GM23338 (cell line): Measurements from ENCODE around the gene SCIN. TPM values are rescaled to one million over a fixed set of nuclear protein-coding genes. Genes with fewer than 3 reads are reported as not detected.

Experiments used
- ATAC-seq: fragments of 200-7000 bp; cut with Tn5 transposase; 3 replicates; pipeline ENCODE4 v1.9.1; 2020
- DNase-seq: peaks from one replicate; pipeline ENCODE4 v3.0.0-alpha.2; 2015; ENCODE audit warnings: low spot score
- H2AFZ ChIP-seq: fragments of 200-600 bp; sonication (generic); 2 replicates; pipeline ENCODE4 v1.8.0; 2016; ENCODE audit warnings: antibody characterized with exemption, mild to moderate bottlenecking, moderate library complexity
- H3F3A ChIP-seq: fragments of 200-600 bp; sonication (generic); replicated peaks from 2 replicates; pipeline ENCODE4 v1.8.0; 2017; ENCODE audit warnings: antibody characterized with exemption, mixed run types, low read depth
- H3K27ac ChIP-seq: fragments of 200-600 bp; sonication (generic); 2 replicates; pipeline ENCODE4 v1.6.1; 2016; ENCODE audit warnings: low read depth
- H3K27me3 ChIP-seq: fragments of 200-600 bp; sonication (generic); 2 replicates; pipeline ENCODE4 v1.8.0; 2016; ENCODE audit warnings: mild to moderate bottlenecking, mixed run types, moderate library complexity; ENCODE audit not compliant: insufficient read depth
- H3K36me3 ChIP-seq: fragments of 200-600 bp; sonication (generic); 2 replicates; pipeline ENCODE4 v1.8.0; 2016; ENCODE audit warnings: mild to moderate bottlenecking; ENCODE audit not compliant: insufficient read depth
- H3K4me1 ChIP-seq: fragments of 200-600 bp; sonication (generic); 2 replicates; pipeline ENCODE4 v1.8.0; 2016; ENCODE audit warnings: mild to moderate bottlenecking, moderate library complexity; ENCODE audit not compliant: insufficient read depth
- H3K4me2 ChIP-seq: fragments of 200-600 bp; sonication (generic); 2 replicates; pipeline ENCODE4 v1.7.1; 2017; ENCODE audit warnings: mixed run types
- H3K4me3 ChIP-seq: fragments of 200-600 bp; sonication (generic); 2 replicates; pipeline ENCODE4 v1.6.1; 2016; ENCODE audit warnings: mixed run types
- H3K79me2 ChIP-seq: fragments of 200-600 bp; sonication (generic); replicated peaks from 2 replicates; pipeline ENCODE4 v1.8.0; 2017; ENCODE audit warnings: mild to moderate bottlenecking; ENCODE audit not compliant: insufficient read depth
- H3K9me2 ChIP-seq: fragments of 200-600 bp; sonication (generic); 2 replicates; pipeline ENCODE4 v1.8.0; 2017; ENCODE audit not compliant: insufficient read depth
- H4K20me1 ChIP-seq: fragments of 200-600 bp; sonication (generic); replicated peaks from 2 replicates; pipeline ENCODE4 v1.8.0; 2017; ENCODE audit warnings: mild to moderate bottlenecking; ENCODE audit not compliant: insufficient read depth
- H3K27ac Mint-ChIP-seq: 2 replicates; pipeline ENCODE4 v1.8.0; 2020; ENCODE audit warnings: inconsistent platforms, mild to moderate bottlenecking, moderate library complexity, mixed read lengths
- H3K27me3 Mint-ChIP-seq: 3 replicates; pipeline ENCODE4 v1.8.0; 2022; ENCODE audit warnings: low read depth, mild to moderate bottlenecking, moderate library complexity, mixed read lengths, inconsistent platforms; ENCODE audit not compliant: insufficient read depth, poor library complexity
- H3K36me3 Mint-ChIP-seq: 3 replicates; pipeline ENCODE4 v1.8.0; 2021; ENCODE audit warnings: low read depth, mild to moderate bottlenecking, inconsistent platforms, moderate library complexity, mixed read lengths
- H3K4me1 Mint-ChIP-seq: 3 replicates; pipeline ENCODE4 v1.8.0; 2020; ENCODE audit warnings: mild to moderate bottlenecking, inconsistent platforms, mixed read lengths
- H3K4me3 Mint-ChIP-seq: 3 replicates; pipeline ENCODE4 v1.8.0; 2021; ENCODE audit warnings: moderate library complexity, mild to moderate bottlenecking, inconsistent platforms, mixed read lengths
- H3K9me3 Mint-ChIP-seq: 3 replicates; pipeline ENCODE4 v1.8.0; 2020; ENCODE audit warnings: moderate library complexity, mild to moderate bottlenecking, inconsistent platforms, mixed read lengths
- CREB1 ChIP-seq: fragments of 250-450 bp; sonication (Bioruptor Pico); IDR thresholded peaks from 2 replicates; pipeline ENCODE4 v1.5.0; 2020; ENCODE audit warnings: low read depth, mild to moderate bottlenecking, moderate library complexity
- CTCF ChIP-seq, 2 experiments: fragments of 200-600 bp in 1 of 2; sonication (generic) in 1 of 2; conservative IDR thresholded peaks; 2 replicates each; pipeline versions ENCODE4 v1.5.1 to v1.6.1; 2016 to 2017; ENCODE audit warnings: antibody characterized with exemption in 2 of 2, low read depth in 2 of 2, mild to moderate bottlenecking in 2 of 2, moderate library complexity in 1 of 2
- ETS1 ChIP-seq: IDR thresholded peaks from 2 replicates; pipeline ENCODE4 v1.6.1; 2016; ENCODE audit warnings: antibody characterized with exemption
- EZH2 ChIP-seq: fragments of 200-600 bp; sonication (generic); IDR thresholded peaks from one replicate; pipeline ENCODE4 v1.8.0; 2017; ENCODE audit warnings: antibody characterized with exemption, mild to moderate bottlenecking, low read depth; ENCODE audit not compliant: unreplicated experiment
- EZH2phosphoT487 ChIP-seq: fragments of 200-600 bp; sonication (generic); IDR thresholded peaks from one replicate; pipeline ENCODE4 v1.8.1; 2018; ENCODE audit warnings: antibody characterized with exemption; ENCODE audit not compliant: unreplicated experiment
- JUNB ChIP-seq: IDR thresholded peaks from one replicate; pipeline ENCODE4 v1.6.1; 2016; ENCODE audit warnings: antibody characterized with exemption; ENCODE audit not compliant: unreplicated experiment
- NANOG ChIP-seq: IDR thresholded peaks from 2 replicates; pipeline ENCODE4 v1.6.1; 2016; ENCODE audit warnings: antibody characterized with exemption, borderline replicate concordance
- POLR2AphosphoS5 ChIP-seq: IDR thresholded peaks from 2 replicates; pipeline ENCODE4 v1.6.1; 2016; ENCODE audit warnings: antibody characterized with exemption, low read depth
- REST ChIP-seq: IDR thresholded peaks from one replicate; pipeline ENCODE4 v1.6.1; 2018; ENCODE audit warnings: antibody characterized with exemption; ENCODE audit not compliant: unreplicated experiment
- STAT1 ChIP-seq: IDR thresholded peaks from one replicate; pipeline ENCODE4 v1.6.1; 2016; ENCODE audit warnings: antibody characterized with exemption; ENCODE audit not compliant: unreplicated experiment
- ZNF114 ChIP-seq: fragments of 250-450 bp; sonication (Bioruptor Pico); IDR thresholded peaks from 2 replicates; pipeline ENCODE4 v1.5.0; 2020; ENCODE audit warnings: mild to moderate bottlenecking, moderate library complexity
- ZNF331 ChIP-seq: fragments of 250-450 bp; sonication (Bioruptor Pico); IDR thresholded peaks from 2 replicates; pipeline ENCODE4 v1.5.0; 2020; ENCODE audit warnings: low read depth, mild to moderate bottlenecking, moderate library complexity
- ZNF462 ChIP-seq: fragments of 250-450 bp; sonication (Bioruptor Pico); IDR thresholded peaks from 2 replicates; pipeline ENCODE4 v1.5.0; 2020; ENCODE audit warnings: mild to moderate bottlenecking, moderate library complexity
- polyA plus RNA-seq: library from polyadenylated mRNA; unstranded; fragments of >200 nt; fragmentation: Nextera tagmentation; extraction: Ambion mirVana; gene quantifications from 2 replicates; pipeline ENCODE4 v1.2.1, GENCODE V29; 2016
- total RNA-seq: library from RNA; depleted of rRNA; stranded (reverse); fragments of >200 nt; shearing (Covaris generic); gene quantifications from 2 replicates; pipeline ENCODE4 v1.2.3, GENCODE V29; 2014

The SCIN gene
- total and polyA plus RNA-seq, 2 experiments from 2014 or later, result 0.80 to 0.92 TPM

- no peak overlapping the region for H3K27ac Mint-ChIP-seq
- Histone ChIP-seq H4K20me1 (no peaks in the 10 kb centered on the region), H3K79me2 (no peaks in the 10 kb centered on the region), H3K4me2 (no peak overlapping the region), H3K27ac (no peak overlapping the region), H3K4me3 (no peak overlapping the region), H3K4me1 (no peaks in the 10 kb centered on the region), H3K36me3 (no peaks in the 10 kb centered on the region), H2AFZ (no peak overlapping the region), H3F3A (no peaks in the 10 kb centered on the region), H3K27me3 (no peaks in the 10 kb centered on the region), H3K9me2 (no peaks in the 10 kb centered on the region)
- H3K27me3 Mint-ChIP-seq, result no peaks in the 10 kb centered on the region
- no peak for ATAC-seq
- no peaks in the 10 kb centered on the region; the same call in 2 of the 3 replicates for H3K4me1 Mint-ChIP-seq
- no peak overlapping the region for H3K4me3 Mint-ChIP-seq
- no peaks in the 10 kb centered on the region; the same call in 1 of the 3 replicates for H3K36me3 Mint-ChIP-seq
- peaks cover 3% of the 10 kb centered on the region; the same call in 2 of the 3 replicates for H3K9me3 Mint-ChIP-seq
- no peak for DNase-seq
- TF ChIP-seq ZNF114 (CRISPR knock-in tag), result no peak
- TF ChIP-seq ZNF462, result no peak
- no peak for TF ChIP-seq NANOG
- no peak for TF ChIP-seq CREB1 (CRISPR knock-in tag)
- TF ChIP-seq EZH2, result no peak
- TF ChIP-seq POLR2AphosphoS5, result no peak
- no peak for TF ChIP-seq EZH2phosphoT487
- no peak for TF ChIP-seq STAT1
- no peak for TF ChIP-seq REST
- no peak for TF ChIP-seq ETS1
- TF ChIP-seq JUNB, result no peak
- no peak for TF ChIP-seq ZNF331
- TF ChIP-seq CTCF (conservative IDR thresholded peaks at IDR 0.05; ENCODE audit: low read depth in 2 of 2), result no peak
These were observed 15.8 kb downstream of the SCIN start for GRCh38 chr7:12586271-12586670.
